8988T (cell line): Measurements from ENCODE around the gene PLBD1.

Experiments
- DNase-seq: peaks from one replicate; pipeline ENCODE4 v3.0.0; 2011

PLBD1 gene

DNA sequence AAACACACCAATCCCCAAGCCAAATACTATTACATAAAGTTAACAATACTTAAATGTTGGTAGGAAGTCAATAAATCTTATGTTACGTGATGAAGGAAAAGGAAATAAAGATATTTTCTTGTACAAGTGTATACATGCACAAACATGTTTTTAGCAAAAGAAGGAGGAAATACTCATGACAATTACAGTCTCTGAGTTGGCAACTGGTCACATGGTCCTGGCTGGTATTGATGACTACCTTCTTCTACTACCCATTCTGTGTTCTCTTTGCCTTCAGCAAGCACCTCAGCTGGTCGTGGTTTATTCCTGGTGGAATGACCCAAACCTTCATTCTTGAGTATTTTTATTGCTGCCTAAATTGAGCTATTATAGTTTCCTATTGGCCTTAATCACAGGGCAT is 84.8 kb downstream of the PLBD1 start:
- DNase-seq = no peak

DNA sequence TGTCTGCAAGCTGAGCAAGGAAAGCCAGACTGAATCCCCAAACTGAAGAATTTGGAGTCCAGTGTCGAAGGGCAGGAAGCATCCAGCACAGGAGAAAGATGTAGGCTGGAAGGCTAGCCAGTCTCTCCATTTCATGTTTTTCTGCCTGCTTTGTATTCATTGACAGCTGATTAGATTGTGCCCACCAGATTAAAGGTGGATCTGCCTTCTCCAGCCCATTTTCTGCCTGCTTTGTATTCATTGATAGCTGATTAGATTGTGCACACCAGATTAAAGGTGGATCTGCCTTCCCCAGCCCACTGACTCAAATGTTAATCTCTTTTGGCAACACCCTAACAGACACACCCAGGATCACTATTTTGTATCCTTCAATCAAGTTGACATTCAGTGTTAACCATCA is 85.3 kb downstream of the PLBD1 start:
- no peak for DNase-seq

DNA sequence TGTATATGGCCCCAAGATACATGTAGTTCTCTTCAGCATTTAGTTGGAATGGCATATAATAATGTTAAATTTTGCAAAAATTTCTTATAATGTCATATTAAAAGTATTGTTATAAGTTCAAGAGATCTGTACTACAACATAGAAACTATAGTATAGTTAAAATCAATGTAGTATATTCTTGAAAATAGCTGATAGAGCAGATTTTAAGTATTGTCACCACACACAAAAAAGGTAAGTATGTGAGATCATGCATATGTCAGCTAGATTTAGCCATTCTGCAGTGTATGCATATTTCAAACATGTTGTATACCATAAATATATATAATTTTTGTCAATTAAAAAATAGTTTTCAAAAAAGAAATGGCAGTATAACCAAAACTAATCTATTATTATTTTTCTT is 86.5 kb downstream of the PLBD1 start:
- no peak for DNase-seq

DNA sequence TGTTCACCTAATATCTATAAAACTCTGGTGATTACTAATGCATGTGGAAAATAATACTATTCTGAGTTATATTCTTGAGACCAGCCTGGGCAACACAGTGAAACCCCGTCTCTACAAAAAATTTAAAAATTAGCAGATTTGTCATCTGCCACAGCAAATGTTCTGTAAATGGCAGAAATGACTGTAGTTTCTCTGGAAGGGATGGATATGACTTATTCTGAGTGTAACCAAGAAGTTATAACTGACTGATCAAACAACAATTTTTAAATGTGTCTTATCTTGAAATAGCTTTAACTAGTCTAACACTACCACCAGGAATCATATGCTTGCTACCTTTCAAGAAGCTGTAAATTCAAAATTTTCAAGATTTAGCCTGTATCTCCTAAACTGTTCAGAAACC is 88.7 kb downstream of the PLBD1 start:
- no peak for DNase-seq

DNA sequence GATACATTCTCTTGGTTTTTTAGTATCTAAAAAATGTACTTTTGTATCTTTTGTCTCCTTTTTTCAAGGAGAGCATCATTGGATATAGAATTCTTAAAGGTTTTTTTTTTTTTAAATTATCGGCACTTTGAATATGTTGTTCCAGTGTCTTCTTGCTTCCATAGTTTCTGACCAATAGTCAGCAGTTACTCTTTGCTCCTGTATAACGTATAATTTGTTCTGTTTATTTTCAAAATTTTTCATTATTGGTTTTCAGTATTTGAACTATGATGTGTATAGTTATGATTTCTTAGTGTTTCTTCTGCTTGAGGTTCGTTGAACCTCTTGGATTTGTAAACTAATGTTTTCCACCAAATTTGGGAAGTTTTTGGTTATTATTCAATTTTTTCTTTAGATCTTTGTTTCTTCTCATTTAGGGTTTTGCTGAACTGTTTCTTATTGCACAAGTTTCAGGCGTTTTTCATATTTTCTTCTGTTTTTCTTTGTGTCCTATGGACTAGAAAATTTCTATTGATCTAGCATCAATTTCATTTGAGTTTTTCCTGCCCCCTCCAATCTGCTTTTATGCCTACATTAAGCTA is 93.9 kb downstream of the PLBD1 start:
- DNase-seq = no peak

GRCh38 chr12:14471497-14471896 is 96.2 kb downstream of the PLBD1 start:
- DNase-seq = no peak

DNA sequence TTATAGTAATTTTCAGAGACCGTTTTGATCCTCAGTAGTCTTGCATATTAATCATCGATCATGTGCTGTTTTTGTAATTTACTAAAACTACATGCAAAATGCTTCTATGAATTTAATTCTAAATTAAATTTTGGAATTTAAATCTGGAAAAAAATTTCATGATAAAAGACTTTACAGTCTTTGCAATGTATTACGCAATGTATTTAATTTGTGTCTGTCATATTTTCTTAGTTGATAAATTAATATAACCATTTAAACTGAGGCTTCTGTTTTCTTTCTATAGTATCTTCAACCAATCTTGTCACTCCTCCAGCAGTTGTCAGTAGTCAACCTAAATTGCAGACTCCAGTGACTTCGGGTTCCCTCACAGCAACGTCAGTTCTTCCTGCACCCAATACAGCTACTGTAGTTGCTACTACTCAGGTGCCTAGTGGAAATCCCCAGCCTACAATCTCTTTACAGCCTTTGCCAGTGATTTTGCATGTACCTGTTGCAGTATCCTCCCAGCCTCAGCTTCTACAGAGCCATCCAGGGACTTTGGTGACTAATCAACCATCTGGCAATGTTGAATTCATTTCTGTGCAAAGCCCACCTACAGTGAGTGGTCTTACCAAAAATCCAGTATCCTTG is 107.4 kb downstream of the PLBD1 start:
- DNase-seq = no peak

GRCh38 chr12:14454098-14454907 is 113.4 kb downstream of the PLBD1 start:
- peak; percentile 15 for DNase-seq
